BE2C (cell line): Measurements from ENCODE around the gene UQCR10.

Experiments
- DNase-seq: peaks from one replicate; pipeline ENCODE4 v3.0.0-alpha.2; 2020
- H3K27me3 ChIP-seq: fragments of 250-450 bp; sonication (Bioruptor Pico); 2 replicates; pipeline ENCODE4 v1.5.1; 2020; ENCODE audit warnings: mild to moderate bottlenecking
- H3K36me3 ChIP-seq: fragments of 250-450 bp; sonication (Bioruptor Pico); 2 replicates; pipeline ENCODE4 v1.5.1; 2020; ENCODE audit warnings: mild to moderate bottlenecking
- H3K4me1 ChIP-seq: fragments of 250-450 bp; sonication (Bioruptor Pico); 2 replicates; pipeline ENCODE4 v1.5.1; 2020
- H3K4me3 ChIP-seq: 2 replicates; pipeline ENCODE4 v1.5.1; 2011; ENCODE audit warnings: low read depth, low read length
- H3K9me3 ChIP-seq: fragments of 250-450 bp; sonication (Bioruptor Pico); 2 replicates; pipeline ENCODE4 v1.5.1; 2020
- TF ChIP-seq, protein P1 (sequence below): IDR thresholded peaks from 2 replicates; pipeline ENCODE4 v1.5.1; 2012; ENCODE audit warnings: mild to moderate bottlenecking, low read depth, low read length

The UQCR10 gene

DNA sequence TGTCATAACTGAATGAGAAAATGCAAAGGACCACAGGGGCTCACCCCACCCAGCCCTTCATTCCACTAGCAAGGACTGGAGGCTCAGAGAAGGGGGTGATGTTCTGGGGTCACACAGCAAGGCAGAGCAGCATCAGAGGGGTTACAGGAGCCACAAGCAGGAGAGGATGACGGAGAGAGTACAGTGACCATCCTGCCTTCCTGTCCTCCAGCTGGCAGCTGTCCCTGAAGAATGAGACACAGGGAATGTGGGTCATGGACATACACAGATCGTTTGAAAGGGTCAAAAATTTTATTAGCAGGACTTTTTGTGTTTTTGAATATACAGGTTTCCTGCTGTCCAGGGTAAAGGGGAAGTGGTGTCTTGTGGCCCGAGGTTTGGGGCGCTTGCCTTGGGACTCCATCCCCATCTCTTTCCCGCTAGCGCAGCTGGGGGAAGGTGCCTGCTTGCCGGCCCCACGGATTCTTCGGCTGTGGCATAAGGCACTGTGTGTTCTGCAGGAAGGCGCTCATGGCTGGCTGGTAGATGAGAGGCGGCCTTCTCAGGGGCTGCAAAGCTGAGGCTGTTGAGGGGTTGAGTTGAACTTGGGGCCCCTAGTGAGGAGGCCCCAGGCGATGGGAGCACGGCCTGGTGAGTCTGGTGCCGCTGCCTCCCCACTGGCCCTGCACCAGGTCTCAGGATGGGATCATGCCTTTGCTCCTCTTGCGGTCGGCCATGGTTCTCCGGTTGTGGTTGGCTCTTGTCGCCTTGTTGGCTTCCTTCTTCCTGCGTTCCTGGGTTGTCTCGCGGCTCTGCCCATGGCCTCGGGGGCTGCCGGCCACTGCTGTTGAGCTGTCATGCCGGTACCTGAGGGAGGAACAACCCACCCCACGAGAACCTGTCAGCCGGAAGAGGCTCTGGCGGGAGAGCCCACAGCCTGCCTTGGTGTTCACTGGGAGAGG is 21.4 kb downstream of the UQCR10 start:
- Histone ChIP-seq H3K4me1 (no peaks in the 10 kb centered on the region), H3K9me3 (no peaks in the 10 kb centered on the region), H3K27me3 (no peaks in the 10 kb centered on the region), H3K4me3 (no peak overlapping the region), H3K36me3 (peaks cover 45% of the 10 kb centered on the region)
- DNase-seq: no peak
- TF ChIP-seq, protein P1, sequence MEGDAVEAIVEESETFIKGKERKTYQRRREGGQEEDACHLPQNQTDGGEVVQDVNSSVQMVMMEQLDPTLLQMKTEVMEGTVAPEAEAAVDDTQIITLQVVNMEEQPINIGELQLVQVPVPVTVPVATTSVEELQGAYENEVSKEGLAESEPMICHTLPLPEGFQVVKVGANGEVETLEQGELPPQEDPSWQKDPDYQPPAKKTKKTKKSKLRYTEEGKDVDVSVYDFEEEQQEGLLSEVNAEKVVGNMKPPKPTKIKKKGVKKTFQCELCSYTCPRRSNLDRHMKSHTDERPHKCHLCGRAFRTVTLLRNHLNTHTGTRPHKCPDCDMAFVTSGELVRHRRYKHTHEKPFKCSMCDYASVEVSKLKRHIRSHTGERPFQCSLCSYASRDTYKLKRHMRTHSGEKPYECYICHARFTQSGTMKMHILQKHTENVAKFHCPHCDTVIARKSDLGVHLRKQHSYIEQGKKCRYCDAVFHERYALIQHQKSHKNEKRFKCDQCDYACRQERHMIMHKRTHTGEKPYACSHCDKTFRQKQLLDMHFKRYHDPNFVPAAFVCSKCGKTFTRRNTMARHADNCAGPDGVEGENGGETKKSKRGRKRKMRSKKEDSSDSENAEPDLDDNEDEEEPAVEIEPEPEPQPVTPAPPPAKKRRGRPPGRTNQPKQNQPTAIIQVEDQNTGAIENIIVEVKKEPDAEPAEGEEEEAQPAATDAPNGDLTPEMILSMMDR: no peak

DNA sequence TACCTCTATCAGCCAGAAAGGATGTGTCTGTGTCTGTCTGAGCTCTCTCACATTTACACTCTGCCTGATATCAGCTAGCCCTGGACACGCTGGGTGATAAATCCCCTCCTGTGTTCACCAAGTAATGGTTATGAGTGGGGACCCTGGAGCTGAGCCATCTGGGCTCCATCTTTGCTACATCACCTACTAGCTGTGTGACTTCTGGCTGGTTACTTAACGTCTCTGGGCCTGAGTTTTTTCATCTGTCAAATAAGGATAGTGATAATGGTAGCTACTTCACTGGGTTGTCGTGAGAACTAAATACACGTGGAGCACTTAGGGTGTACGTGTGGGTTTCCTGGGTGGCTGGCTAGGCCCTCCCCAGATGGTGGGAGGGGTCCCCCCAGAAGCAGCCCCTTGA is 22.9 kb downstream of the UQCR10 start:
- no peak overlapping the region for H3K4me3 ChIP-seq
- H3K36me3 ChIP-seq: peaks cover 45% of the 10 kb centered on the region
- DNase-seq: no peak
- TF ChIP-seq, protein P1: no peak
- H3K27me3 ChIP-seq: no peaks in the 10 kb centered on the region
- H3K9me3 ChIP-seq: no peaks in the 10 kb centered on the region
- H3K4me1 ChIP-seq: no peaks in the 10 kb centered on the region

DNA sequence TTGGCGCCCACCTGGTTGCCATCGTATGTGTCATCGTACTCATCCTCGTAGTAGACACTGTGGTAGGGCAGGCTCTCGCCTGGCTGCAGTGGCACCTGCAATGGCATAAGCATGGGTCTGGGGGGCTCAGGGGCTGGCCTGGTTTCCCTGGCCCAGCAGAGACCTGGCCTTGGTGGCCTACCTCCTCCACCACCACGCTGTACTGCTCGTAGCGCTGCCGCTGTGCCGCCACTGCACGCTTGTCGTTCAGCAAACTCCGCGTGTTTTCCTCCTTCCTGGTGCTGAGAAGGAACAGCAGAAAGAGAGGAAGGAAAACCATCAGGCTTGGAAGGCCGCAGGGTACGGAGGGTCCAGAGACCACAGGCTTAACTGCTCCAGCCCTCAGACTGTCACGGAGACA is 26.2 kb downstream of the UQCR10 start:
- TF ChIP-seq, protein P1: no peak

DNA sequence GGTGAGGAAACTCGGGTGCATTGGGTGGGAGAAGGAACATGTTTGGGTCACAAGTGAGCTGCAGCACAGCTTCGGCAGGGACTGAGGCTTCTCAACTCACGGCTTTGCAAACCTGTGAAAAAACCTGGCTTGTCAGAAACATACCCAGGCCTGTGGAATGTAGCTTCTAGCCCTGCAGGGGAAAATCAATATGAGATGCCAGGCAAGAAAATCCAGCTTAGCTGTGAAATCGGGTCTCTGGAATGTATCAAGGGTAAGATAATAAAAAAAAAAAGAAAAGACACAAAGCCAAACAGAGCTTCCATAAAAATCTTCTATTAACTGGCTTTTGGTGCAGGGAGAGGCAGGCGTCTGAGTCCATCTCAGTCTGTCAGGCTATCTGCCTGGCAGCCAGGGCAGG is 28.5 kb downstream of the UQCR10 start:
- H3K4me3 ChIP-seq: no peak overlapping the region
- no peaks in the 10 kb centered on the region for H3K9me3 ChIP-seq
- TF ChIP-seq, protein P1: no peak
- peaks cover 50% of the 10 kb centered on the region for H3K36me3 ChIP-seq
- peaks cover 16% of the 10 kb centered on the region for H3K4me1 ChIP-seq
- H3K27me3 ChIP-seq: no peaks in the 10 kb centered on the region
- no peak for DNase-seq

More for the DNA sequence above, 26.2 kb downstream of the UQCR10 start:
- Histone ChIP-seq H3K27me3 (no peaks in the 10 kb centered on the region), H3K4me3 (no peak overlapping the region), H3K36me3 (peaks cover 50% of the 10 kb centered on the region), H3K9me3 (no peaks in the 10 kb centered on the region), H3K4me1 (peaks cover 2% of the 10 kb centered on the region; the same call in 1 of the 2 replicates)
- DNase-seq: no peak

DNA sequence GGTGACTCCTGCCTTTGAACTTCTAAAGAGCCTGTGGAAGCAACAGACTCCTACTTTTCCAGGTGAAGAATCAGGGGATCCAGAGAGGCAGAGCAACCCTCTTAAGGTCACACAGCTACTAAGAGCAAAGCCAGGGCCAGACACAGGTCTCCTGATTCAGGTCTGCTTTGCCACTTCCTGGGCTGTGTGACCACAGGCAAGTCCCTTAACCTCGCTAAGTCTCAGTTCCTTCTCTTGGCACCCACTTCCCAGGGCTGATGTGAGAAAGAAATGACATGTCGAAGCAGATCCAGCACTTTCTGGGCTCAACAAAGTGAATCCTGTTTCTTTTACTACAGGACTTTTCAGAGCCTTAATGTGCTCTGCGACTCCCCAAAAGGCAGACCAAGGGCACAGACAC is 30.2 kb downstream of the UQCR10 start:
- Histone ChIP-seq H3K36me3 (peaks cover 54% of the 10 kb centered on the region), H3K4me3 (no peak overlapping the region), H3K27me3 (no peaks in the 10 kb centered on the region), H3K9me3 (no peaks in the 10 kb centered on the region), H3K4me1 (peaks cover 16% of the 10 kb centered on the region)
- DNase-seq: no peak
- TF ChIP-seq, protein P1: no peak

DNA sequence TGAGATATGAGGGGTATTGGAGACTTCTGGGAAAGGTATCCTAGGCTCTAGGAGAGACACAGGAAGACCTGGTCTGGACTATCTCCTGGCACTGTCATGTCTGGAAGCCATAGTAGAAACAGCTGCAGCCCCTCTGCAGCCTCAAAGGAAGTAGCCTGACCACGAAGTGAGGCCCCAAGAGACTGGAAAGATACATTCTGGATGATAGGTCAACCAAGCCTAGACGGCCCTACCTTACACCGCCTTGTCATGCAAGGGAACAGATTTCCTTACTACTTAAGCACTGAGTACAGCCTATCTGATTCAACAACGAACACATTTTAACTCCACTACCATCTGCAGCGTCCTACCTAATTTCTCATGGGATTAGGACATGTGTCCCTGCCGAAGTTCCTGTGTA is 31.1 kb downstream of the UQCR10 start:
- no peak for DNase-seq
- Histone ChIP-seq H3K9me3 (no peaks in the 10 kb centered on the region), H3K27me3 (no peaks in the 10 kb centered on the region), H3K4me1 (peaks cover 16% of the 10 kb centered on the region), H3K36me3 (peaks cover 45% of the 10 kb centered on the region), H3K4me3 (no peak overlapping the region)
- TF ChIP-seq, protein P1: no peak
